ENCODE results near the gene SPSB2. TPM values are rescaled to one million over a fixed set of nuclear protein-coding genes. Genes with fewer than 3 reads are reported as not detected.
"Not testable (repeated sequence)": the region's sequence is repeated elsewhere in the genome, so short reads cannot be mapped to it uniquely, and the experiment has no call there.

Gene SPSB2
- total and polyA plus RNA-seq, 5 donors: 2.5 to 4.6 (median 4.0) TPM

DNA sequence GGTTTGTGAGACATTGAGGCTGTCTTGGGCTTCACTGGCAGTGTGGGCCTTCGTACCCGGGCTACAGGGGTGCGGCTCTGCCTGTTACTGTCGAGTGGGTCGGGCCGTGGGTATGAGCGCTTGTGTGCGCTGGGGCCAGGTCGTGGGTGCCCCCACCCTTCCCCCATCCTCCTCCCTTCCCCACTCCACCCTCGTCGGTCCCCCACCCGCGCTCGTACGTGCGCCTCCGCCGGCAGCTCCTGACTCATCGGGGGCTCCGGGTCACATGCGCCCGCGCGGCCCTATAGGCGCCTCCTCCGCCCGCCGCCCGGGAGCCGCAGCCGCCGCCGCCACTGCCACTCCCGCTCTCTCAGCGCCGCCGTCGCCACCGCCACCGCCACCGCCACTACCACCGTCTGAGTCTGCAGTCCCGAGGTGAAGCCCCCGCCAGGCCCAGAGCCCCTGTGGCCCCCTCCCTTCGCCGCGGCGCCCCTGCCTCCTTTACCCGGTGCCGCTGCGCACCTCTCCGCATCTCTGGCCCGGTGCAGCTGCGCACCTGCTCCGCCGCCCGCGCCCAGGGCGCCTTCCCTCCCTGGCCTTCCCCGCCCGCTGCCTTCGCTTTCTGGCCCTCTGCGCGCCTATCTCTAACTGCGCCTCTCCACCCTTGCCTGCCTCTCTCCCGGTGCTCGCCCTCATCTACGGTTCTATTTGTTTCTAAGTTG lies 41.3 kb upstream of the SPSB2 start, which contains the start of gene ENO2:
TSS of gene ENO2 (plus strand) at position 335 of the 701 bp plus-strand sequence. CDS start 1,253 bp downstream, outside the sequence.
- H3K9me3 ChIP-seq (ENCODE audit: control insufficient read depth, low read length): no peaks in the 10 kb centered on the region
- peak; percentile 87 to 93 (median 92) for DNase-seq
- H3K4me3 ChIP-seq (ENCODE audit: low read length): peak within 1 kb of the TSS; percentile 91
- intact Hi-C loops (cut with DNase I): no loop called here
- H3K27ac ChIP-seq (ENCODE audit: low read length): peak within 1 kb of the TSS; percentile 54
- H3K27me3 ChIP-seq (ENCODE audit: control insufficient read depth, insufficient read depth): no peaks in the 10 kb centered on the region
- under 1% methylated on average over 68 of the region's 68 CpGs for WGBS
- ATAC-seq: peak; percentile 89 to 92
- H3K4me1 ChIP-seq (ENCODE audit: control insufficient read depth, insufficient read depth, low read length): no peaks in the 10 kb centered on the region

DNA sequence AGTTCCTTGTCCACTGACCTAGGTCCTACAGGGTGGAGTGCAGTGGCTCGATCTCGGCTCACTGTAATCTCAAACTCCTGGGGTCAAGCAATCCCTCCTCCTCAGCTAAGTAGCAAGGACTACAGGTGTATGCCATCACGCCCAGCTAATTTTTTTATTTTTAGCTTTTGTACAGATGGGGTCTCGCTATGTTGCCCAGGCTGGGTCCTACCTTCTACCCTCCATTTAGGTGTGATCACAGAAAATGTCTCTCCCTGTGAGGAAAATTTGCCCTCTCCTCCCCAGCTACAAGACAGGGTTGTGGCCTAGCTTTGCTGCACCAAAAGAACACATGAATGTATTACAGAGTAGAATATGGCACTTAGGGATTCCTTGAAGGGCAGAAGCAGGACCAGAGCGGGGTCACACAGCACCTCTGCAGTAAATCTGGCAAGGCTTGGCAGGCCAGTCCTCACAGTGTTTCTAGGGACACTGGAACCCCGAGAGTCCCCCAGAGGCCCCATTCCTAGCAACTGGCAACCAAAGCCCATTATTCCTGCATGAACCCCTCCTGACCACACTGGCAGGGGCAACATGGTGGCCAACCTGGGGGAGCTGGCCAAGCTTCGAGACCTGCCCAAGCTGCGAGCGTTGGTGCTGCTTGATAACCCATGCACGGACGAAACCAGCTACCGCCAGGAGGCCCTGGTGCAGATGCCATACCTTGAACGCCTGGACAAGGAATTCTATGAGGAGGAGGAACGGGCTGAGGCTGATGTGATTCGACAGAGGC lies 39.2 kb upstream of the SPSB2 start:
- no peaks in the 10 kb centered on the region for H3K4me1 ChIP-seq (ENCODE audit: control insufficient read depth, insufficient read depth, low read length)
- no peaks in the 10 kb centered on the region for H3K27me3 ChIP-seq (ENCODE audit: control insufficient read depth, insufficient read depth)
- WGBS: 86% methylated on average over 15 of the region's 15 CpGs
- no peaks in the 10 kb centered on the region for H3K9me3 ChIP-seq (ENCODE audit: control insufficient read depth, low read length)
- no peak overlapping the region for H3K27ac ChIP-seq (ENCODE audit: low read length)
- ATAC-seq: no peak
- intact Hi-C loops (cut with DNase I): no loop called here
- H3K4me3 ChIP-seq (ENCODE audit: low read length): no peak overlapping the region
- no peak for DNase-seq

DNA sequence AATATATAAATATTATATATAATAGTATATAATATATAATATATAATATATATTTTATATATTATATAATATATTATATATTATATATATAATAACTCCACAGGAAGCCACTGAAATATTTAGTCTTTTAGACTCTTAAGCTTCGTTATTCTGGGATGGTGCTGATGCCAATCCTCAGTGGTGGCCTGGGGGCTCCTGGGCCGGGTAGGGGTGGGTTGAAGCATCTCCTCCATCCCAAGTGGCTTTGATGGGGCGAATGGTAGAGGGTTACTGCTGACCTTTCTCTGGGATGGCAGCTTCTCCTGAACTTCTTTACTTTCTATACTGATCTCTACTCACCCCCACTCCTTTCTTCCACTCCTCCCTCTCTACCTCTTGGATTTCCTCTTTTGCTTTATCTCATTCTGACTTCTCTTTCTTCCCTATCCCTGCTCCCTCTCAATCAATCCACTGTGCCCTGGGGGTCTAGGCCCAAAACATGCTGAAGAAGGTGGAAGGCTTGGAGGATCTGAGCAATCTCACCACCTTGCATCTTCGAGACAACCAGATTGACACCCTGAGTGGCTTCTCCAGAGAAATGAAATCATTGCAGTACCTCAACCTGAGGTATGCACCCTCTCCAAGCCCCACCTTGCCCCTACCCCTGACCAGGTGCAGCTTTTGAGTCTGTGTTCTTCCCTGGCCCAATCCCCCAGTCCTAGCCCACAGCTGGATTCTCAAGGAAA lies 36.5 kb upstream of the SPSB2 start:
- DNase-seq: no peak
- H3K4me3 ChIP-seq (ENCODE audit: low read length): no peak overlapping the region
- no peaks in the 10 kb centered on the region for H3K9me3 ChIP-seq (ENCODE audit: control insufficient read depth, low read length)
- no peaks in the 10 kb centered on the region for H3K4me1 ChIP-seq (ENCODE audit: control insufficient read depth, insufficient read depth, low read length)
- 89% methylated on average over 4 of the region's 4 CpGs for WGBS
- intact Hi-C loops (cut with DNase I): no loop called here
- no peak for ATAC-seq
- no peaks in the 10 kb centered on the region for H3K27me3 ChIP-seq (ENCODE audit: control insufficient read depth, insufficient read depth)
- no peak overlapping the region for H3K27ac ChIP-seq (ENCODE audit: low read length)

DNA sequence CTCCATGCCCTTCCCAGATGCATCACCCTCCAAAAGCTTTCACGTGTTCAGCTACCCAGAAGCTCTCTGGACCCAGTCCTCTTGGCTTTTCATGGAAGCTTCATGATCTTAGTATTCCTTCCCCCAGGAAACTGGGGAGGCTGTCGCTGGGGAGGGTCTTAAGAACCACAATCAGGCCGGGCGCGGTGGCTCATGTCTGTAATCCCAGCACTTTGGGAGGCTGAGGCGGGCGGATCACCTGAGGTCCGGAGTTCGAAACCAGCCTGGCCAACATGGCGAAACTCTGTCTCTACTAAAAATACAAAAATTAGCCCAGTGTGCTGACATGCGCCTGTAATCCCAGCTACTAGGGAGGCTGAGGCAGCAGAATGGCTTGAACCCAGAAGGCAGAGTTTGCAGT lies 35.0 kb upstream of the SPSB2 start:
- H3K27ac ChIP-seq (ENCODE audit: low read length); H3K4me3 ChIP-seq (ENCODE audit: low read length); intact Hi-C loops (cut with DNase I); DNase-seq; ATAC-seq; H3K9me3 ChIP-seq (ENCODE audit: control insufficient read depth, low read length); H3K27me3 ChIP-seq (ENCODE audit: control insufficient read depth, insufficient read depth); H3K4me1 ChIP-seq (ENCODE audit: control insufficient read depth, insufficient read depth, low read length): not testable (repeated sequence)
- WGBS: 94% methylated on average over 11 of the region's 11 CpGs

DNA sequence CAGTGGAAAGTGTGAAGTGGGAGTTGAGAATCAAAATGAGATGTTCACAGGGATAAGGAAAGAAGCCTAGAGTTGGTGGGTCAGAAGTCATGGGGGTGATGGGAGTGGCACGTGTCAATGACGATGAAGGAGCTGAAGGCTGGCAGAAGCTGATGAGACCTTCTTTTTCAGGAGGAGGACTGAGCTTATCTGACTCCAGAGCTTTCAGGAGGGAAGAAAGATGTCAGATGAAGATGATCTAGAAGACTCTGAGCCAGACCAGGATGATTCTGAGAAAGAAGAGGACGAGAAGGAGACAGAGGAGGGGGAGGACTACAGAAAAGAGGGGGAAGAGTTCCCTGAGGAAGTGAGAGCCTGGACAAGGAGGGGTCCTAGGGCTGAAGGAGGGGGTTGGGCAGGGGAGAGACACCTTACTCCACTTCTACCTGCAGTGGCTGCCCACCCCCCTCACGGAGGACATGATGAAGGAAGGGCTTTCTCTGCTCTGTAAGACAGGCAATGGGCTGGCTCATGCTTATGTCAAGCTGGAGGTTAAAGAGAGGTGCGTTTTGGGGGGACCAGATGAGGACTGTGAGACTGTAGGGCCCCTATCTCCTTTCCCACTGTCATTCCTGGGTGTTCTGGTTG lies 32.4 kb upstream of the SPSB2 start:
- no peaks in the 10 kb centered on the region for H3K4me1 ChIP-seq (ENCODE audit: control insufficient read depth, insufficient read depth, low read length)
- H3K27ac ChIP-seq (ENCODE audit: low read length): peak overlapping the region; percentile 69
- 58% methylated on average over 5 of the region's 5 CpGs for WGBS
- H3K4me3 ChIP-seq (ENCODE audit: low read length): peak overlapping the region; percentile 60
- intact Hi-C loops (cut with DNase I): no loop called here
- no peaks in the 10 kb centered on the region for H3K9me3 ChIP-seq (ENCODE audit: control insufficient read depth, low read length)
- H3K27me3 ChIP-seq (ENCODE audit: control insufficient read depth, insufficient read depth): no peaks in the 10 kb centered on the region
- ATAC-seq (no peak), DNase-seq (no peak)

DNA sequence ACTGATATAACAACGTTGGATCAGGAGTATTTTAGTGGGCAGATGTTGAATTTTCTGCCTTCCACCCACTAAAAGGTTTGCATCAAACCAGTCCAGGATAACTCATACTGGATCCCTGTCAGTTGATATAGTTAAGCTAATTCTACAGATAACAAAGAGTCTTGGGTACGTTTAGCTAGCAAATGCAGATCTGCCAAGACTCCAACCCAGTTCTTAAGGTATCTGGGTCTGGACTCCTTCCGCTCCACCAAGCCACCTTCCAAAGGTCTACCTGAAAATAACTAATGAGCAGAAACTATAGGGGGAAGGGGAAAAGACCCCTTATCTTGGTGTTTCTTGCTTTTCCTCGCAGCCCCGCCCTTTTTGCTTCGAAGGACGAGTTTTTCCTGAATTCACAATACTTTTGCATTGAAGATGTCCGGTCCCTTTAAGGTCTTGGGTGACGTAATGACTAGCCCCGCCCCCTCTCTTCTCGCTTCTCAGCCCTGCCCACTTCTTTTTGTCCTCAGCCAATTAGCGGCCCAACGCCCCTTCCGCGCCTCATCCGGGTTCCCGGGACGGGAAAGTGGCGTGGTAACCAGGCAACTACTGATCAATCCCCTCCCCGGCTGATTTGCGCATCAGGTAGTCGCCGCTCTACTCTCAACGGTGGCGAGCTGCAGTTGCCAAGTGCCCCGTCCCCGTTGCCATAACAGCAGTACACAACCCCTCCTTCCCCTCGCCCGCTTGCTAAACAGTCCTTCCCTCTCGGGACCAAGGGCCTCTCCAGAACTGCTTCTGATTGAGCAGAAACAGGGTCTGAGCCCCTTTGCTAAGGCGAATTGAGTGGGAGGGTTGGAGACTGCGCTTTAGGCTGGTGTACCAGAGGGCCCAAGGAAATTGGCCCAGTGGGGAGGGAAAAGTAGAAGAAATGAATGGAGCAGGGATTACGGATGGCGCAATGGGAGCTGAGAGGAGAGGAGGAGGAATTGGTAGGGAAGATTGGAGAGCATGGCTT lies 31.5 kb upstream of the SPSB2 start, which contains the start of gene LRRC23:
TSS of gene LRRC23 (plus strand) at position 543 of the 997 bp plus-strand sequence. CDS start 812 bp downstream, outside the sequence.
- peak within 1 kb of the TSS; percentile 60 for H3K4me3 ChIP-seq (ENCODE audit: low read length)
- H3K4me1 ChIP-seq (ENCODE audit: control insufficient read depth, insufficient read depth, low read length): no peaks in the 10 kb centered on the region
- peak; percentile 98 to 99 (median 98) for DNase-seq
- peak within 1 kb of the TSS; percentile 69 for H3K27ac ChIP-seq (ENCODE audit: low read length)
- intact Hi-C loops (cut with DNase I): no loop called here
- no peaks in the 10 kb centered on the region for H3K9me3 ChIP-seq (ENCODE audit: control insufficient read depth, low read length)
- peak; percentile 95 to 96 for ATAC-seq
- WGBS: 4% methylated on average over 34 of the region's 34 CpGs
- no peaks in the 10 kb centered on the region for H3K27me3 ChIP-seq (ENCODE audit: control insufficient read depth, insufficient read depth)

DNA sequence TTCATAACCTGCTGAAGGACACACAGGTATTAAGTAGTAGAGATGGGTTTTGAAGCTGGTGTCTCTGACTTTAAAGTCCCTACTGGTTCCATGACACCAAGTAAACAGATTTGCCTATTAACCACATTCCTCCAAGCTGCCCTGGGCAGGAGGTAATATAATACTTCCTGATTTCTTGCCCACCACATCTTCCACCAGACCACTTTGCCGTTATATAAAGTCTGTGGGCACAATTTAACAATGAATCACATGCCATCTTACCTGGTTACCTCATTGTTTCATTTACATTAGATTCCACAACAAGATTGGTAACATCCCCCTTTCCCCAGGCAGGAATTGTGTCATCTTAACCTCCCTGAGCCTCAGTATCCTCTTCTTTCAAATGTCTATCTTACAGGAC lies 30.6 kb upstream of the SPSB2 start:
- no peak for DNase-seq
- WGBS: 78% methylated on average over 1 of the region's 1 CpG
- intact Hi-C loops (cut with DNase I): no loop called here

DNA sequence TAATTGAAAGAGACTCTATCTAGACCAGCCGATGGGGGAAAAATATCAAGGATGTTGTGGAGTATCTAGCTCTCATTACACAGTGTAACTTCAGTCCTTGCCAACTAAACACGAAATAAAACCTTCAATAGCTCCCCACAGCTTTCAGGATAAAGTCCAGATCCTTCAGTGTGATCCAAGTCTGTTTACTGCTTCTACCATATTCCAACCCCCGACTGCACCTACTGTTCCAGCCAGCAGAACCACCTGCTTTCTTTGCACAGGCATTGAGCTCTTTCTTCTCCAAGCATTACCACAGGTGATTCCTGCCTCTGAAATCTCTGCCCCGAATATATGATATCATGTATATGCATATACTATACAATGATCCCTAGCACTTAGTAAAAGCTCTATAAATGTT lies 29.3 kb upstream of the SPSB2 start:
- Histone ChIP-seq H3K4me1 (ENCODE audit: control insufficient read depth, insufficient read depth, low read length) (no peaks in the 10 kb centered on the region), H3K9me3 (ENCODE audit: control insufficient read depth, low read length) (no peaks in the 10 kb centered on the region), H3K27ac (ENCODE audit: low read length) (no peak overlapping the region), H3K4me3 (ENCODE audit: low read length) (no peak overlapping the region), H3K27me3 (ENCODE audit: control insufficient read depth, insufficient read depth) (no peaks in the 10 kb centered on the region)
- WGBS: 83% methylated on average over 4 of the region's 4 CpGs
- intact Hi-C loops (cut with DNase I): no loop called here
- DNase-seq: no peak
- no peak for ATAC-seq

More for the DNA sequence above, 30.6 kb upstream of the SPSB2 start:
- H3K9me3 ChIP-seq (ENCODE audit: control insufficient read depth, low read length): no peaks in the 10 kb centered on the region
- H3K4me1 ChIP-seq (ENCODE audit: control insufficient read depth, insufficient read depth, low read length): no peaks in the 10 kb centered on the region
- no peak for ATAC-seq
- H3K27me3 ChIP-seq (ENCODE audit: control insufficient read depth, insufficient read depth): no peaks in the 10 kb centered on the region
- H3K27ac ChIP-seq (ENCODE audit: low read length): no peak overlapping the region
- H3K4me3 ChIP-seq (ENCODE audit: low read length): no peak overlapping the region

DNA sequence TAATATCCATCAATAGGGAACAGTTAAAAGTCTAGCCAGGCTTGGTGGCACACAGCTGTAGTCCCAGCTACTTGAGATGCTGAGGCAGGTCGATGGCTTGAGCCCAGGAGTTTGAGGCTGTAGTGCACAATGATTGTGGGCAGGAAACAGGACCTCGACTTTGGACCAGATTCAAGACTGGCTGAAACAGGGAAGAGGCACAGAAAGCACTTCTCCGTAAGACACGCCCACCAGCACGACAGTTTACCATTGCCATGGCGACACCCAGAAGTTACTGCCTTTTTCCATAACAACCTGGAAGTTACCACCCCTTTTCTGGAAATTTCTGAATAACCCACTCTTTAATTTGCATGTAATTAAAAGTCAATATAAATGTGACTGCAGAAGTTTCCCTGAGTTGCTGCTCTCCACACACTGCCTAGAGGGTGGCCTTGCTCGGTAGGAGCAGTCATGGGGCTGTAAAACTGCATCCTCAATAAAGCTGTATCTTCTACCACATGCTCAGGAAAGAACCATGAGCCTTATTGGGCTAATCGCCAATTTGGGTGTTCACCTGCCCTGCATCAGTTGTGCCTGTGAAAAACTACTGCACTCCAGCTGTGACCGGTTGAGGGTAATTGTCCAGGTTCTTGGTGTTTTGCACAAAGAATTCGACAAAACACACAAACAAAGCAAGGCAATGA lies 26.9 kb upstream of the SPSB2 start:
- no peak overlapping the region for H3K27ac ChIP-seq (ENCODE audit: low read length)
- no peaks in the 10 kb centered on the region for H3K4me1 ChIP-seq (ENCODE audit: control insufficient read depth, insufficient read depth, low read length)
- 47% methylated on average over 10 of the region's 10 CpGs for WGBS
- ATAC-seq (peak; percentile 42 to 66), DNase-seq (peak; percentile 76 to 85 (median 80))
- no peak overlapping the region for H3K4me3 ChIP-seq (ENCODE audit: low read length)
- intact Hi-C loops (cut with DNase I): no loop called here
- no peaks in the 10 kb centered on the region for H3K9me3 ChIP-seq (ENCODE audit: control insufficient read depth, low read length)
- no peaks in the 10 kb centered on the region for H3K27me3 ChIP-seq (ENCODE audit: control insufficient read depth, insufficient read depth)
